Esophagus squamous epithelium (tissue), 4 donors: Measurements from ENCODE around the gene ABHD1.

Experiments
- POLR2A ChIP-seq, 4 donors: fragments of 450-650 bp; IDR thresholded peaks; one replicate each; pipeline ENCODE4 v1.6.1; 2017; ENCODE audit warnings: antibody characterized with exemption in 4 of 4, mild to moderate bottlenecking in 4 of 4, moderate library complexity in 3 of 4
- TF ChIP-seq, protein P1 (sequence below), 6 experiments: fragments of 450-650 bp in 4 of 6; fragments of 200-600 bp in 2 of 6; sonication (generic) in 2 of 6; IDR thresholded peaks; one replicate each; pipeline ENCODE4 v1.5.1; 2016 to 2019; ENCODE audit warnings: antibody characterized with exemption in 6 of 6, mild to moderate bottlenecking in 4 of 6, moderate library complexity in 4 of 6

DNA sequence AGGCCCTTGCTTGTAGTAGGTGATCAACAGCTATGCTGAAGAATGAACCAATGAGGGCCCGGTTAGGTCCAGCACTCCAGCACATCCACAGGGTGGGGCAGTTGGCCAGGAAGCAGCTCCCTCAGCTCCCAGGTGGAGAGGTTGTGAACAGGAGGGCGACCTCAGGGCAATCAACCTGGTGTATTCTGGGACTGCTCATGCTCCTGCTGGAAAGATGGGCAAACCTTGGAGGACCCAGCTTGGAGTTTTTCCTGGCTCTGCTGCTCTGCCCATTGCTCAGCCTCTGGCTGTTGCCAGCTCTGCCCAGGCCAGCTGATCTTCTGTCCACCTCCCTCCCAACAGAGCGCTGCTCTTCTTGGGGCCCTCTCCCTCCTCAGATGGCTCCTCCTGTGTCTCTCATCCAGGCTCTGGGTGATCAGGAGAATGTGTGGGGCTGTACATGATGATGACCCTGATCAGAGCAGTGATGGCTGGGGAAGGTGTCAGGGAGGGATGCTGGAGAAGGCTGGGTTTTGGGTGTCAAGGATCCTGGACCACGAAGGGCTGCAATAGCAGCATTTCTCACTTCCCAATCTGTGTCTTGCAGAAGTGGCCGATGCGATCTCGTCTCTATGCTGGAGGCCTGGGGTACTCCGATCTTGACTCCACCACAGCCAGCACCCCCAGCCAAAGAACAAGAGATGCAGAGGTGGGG lies 28.6 kb downstream of the ABHD1 start:
- TF ChIP-seq, protein P1, sequence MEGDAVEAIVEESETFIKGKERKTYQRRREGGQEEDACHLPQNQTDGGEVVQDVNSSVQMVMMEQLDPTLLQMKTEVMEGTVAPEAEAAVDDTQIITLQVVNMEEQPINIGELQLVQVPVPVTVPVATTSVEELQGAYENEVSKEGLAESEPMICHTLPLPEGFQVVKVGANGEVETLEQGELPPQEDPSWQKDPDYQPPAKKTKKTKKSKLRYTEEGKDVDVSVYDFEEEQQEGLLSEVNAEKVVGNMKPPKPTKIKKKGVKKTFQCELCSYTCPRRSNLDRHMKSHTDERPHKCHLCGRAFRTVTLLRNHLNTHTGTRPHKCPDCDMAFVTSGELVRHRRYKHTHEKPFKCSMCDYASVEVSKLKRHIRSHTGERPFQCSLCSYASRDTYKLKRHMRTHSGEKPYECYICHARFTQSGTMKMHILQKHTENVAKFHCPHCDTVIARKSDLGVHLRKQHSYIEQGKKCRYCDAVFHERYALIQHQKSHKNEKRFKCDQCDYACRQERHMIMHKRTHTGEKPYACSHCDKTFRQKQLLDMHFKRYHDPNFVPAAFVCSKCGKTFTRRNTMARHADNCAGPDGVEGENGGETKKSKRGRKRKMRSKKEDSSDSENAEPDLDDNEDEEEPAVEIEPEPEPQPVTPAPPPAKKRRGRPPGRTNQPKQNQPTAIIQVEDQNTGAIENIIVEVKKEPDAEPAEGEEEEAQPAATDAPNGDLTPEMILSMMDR (IDR thresholded peaks at IDR 0.05) = no peak
- no peak for TF ChIP-seq POLR2A (IDR thresholded peaks at IDR 0.05)
